HG03039 (cell line): ENCODE results near the gene ZNF100.
"Not testable (repeated sequence)": the region's sequence is repeated elsewhere in the genome, so short reads cannot be mapped to it uniquely, and the experiment has no call there.

Experiments used
- ATAC-seq: cut with Tn5 transposase; IDR thresholded peaks from one replicate; pipeline ENCODE4 v1.9.1; 2021; ENCODE audit warnings: mild to moderate bottlenecking, moderate library complexity; ENCODE audit not compliant: unreplicated experiment

Gene ZNF100

DNA sequence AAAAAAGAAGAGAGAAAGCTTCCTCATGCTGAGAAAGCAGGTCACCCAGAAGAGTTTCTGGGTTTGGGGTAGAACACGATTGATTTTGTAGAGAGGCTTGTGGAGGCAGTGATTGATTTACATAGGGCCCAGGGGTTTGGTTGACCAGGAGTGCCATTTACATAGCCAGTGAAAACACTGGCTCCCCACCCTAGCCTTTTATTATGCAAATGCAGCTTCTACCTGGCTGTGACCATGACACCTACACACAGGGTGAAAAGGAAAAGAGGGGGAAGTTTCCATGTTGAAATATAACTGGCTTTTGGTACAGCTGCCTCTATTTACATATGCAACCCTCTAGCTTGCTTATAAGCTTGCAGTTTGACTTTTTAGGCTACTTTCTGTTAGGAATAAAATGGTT lies 62.0 kb downstream of the ZNF100 start:
- no peak for ATAC-seq

GRCh38 chr19:21704320-21704719 lies 63.1 kb downstream of the ZNF100 start:
- no peak for ATAC-seq

DNA sequence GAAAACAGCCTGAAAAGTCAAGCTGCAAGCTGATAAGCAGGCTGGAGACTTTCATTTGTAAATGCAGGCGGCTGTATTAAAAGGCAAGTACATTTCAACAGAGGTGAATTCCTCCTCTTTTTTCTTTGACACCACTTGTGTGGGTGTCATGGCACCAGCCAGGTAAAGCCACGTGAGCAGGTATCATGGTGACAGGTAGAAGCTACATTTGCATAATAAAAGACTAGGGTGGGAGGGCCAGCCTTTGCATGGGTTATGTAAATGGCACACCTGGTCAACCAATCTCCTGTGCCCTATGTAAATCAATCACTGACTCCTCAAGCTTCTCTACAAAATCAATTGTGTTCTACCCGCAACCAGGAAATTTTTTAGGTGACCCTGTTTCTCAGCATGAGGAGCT lies 68.2 kb downstream of the ZNF100 start:
- ATAC-seq: no peak

- ATAC-seq: no peak
Observed at GRCh38 chr19:21698215-21698614, 69.2 kb downstream of the ZNF100 start.

DNA sequence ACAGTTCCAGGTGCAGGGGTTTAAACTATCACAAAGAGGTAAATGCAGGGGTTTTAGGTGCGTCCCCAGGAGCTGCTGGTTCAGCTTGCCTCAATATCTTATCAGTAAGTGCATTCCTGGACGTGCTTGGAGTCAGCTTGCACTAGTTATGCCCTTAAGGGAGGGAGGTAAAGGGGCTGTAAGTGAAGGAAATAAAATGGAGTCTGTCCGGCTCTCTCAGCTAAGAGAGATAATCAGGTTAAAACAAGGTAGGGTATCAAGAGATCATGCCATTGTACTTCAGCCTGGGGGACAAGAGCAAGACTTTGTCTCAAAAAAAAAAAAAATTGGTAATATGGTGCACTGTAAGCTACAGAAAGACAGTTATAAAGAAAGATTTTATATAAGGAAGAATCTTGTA lies 69.7 kb downstream of the ZNF100 start:
- ATAC-seq: no peak

DNA sequence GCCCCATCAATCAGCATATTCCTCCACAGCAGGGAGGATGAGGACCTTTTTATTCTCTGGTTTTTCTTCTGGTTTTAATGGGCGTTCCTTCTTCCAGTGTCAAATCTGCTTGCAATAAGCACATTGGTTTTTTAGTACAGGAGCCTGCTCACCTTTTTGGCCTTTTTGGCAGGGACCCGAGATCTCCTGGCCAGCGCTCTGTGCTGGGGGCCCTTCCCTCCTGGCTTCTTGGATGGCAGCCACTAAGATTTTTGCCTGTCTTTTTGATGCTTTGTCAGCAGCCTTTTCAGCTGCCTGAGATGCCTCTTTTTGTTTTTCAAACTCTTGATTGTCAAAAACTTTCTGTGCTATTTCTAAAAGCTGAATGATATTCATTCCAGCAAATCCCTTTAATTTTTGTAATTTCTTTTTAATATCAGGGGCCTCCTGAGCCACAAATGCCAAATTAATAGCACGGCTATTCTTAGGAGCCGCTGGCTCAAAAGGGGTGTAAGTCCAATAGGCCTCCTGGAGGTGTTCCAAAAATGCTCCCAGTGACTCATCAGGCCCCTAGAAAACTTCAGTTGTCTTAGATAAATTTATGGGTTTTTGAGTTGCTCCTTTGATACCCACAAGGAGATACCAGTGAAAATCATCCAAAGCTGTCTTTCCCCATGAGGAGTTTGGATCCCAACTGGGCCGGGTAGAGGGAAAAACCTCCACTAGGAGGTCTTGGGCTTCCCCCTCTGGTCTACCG lies 73.0 kb downstream of the ZNF100 start:
- no peak for ATAC-seq

DNA sequence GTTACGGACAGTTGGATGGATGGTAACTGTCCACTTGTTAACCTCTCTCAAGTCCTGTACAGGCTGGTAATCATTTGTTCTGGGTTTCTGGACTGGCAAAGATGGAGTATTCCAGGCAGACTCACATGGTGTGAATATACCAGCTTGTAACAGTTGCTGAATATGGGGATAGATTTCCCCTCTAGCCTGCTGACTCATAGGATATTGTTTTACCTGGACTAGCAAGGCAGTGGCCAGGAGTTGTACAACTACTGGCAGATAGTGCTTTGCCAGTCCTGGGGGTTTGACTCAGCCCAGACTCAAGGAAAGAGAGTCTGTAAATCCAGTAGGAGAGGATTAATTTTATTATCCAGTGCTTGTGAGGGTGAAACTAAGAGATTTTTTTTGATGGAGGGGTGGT lies 74.0 kb downstream of the ZNF100 start:
- no peak for ATAC-seq

- no peak for ATAC-seq
Observed at GRCh38 chr19:21691661-21692060, 75.7 kb downstream of the ZNF100 start.

GRCh38 chr19:21688464-21688863 lies 78.9 kb downstream of the ZNF100 start:
- ATAC-seq: no peak

DNA sequence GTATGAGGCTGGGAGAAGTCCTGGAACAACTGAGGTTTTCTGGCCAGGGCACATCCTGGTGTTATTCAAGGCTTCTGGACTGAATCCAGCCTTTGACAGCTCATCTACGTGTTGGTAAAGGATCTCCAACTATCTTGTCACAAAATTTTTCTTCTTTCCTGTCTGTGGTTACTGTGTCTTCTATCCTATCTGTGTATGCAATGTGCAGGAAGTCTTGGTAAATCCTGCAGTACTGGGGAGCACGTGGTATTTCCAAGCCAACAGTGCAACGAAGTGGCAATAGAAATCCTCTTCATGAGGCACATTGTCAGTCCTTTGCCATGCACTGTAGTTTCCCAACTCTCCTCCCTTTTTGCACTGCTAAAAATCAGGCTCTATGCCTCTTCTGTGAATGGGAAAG lies 86.7 kb downstream of the ZNF100 start:
- no peak for ATAC-seq

DNA sequence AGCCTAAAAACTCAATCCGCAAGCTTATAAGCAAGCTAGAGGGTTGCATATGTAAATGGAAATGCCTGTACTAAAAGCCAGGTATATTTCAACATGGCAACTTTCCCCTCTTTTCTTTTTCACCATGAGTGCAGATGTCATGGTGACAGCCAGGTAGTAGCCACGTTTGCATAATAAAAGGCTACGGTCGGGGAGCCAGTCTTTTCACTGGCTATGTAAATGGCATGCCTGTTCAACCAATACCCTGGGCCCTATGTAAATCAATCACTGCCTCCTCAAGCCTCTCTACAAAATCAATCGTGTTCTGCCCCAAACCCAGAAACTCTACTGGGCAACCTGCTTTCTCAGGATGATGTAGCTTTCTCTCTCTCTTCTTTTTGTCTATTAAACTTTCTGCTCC lies 87.4 kb downstream of the ZNF100 start:
- no peak for ATAC-seq

GRCh38 chr19:21677696-21678418 lies 89.5 kb downstream of the ZNF100 start:
- no peak for ATAC-seq

- no peak for ATAC-seq
Observed at GRCh38 chr19:21674454-21674853, 92.9 kb downstream of the ZNF100 start.

GRCh38 chr19:21673479-21673878 lies 93.9 kb downstream of the ZNF100 start:
- ATAC-seq: not testable (repeated sequence)
